NCI-H510A (cell line): ENCODE measurements around the gene ULK3.

ENCODE experiments used
- DNase-seq: peaks from one replicate; lab custom pipeline; 2025; lab: John Stamatoyannopoulos, UW

ULK3 gene

DNA sequence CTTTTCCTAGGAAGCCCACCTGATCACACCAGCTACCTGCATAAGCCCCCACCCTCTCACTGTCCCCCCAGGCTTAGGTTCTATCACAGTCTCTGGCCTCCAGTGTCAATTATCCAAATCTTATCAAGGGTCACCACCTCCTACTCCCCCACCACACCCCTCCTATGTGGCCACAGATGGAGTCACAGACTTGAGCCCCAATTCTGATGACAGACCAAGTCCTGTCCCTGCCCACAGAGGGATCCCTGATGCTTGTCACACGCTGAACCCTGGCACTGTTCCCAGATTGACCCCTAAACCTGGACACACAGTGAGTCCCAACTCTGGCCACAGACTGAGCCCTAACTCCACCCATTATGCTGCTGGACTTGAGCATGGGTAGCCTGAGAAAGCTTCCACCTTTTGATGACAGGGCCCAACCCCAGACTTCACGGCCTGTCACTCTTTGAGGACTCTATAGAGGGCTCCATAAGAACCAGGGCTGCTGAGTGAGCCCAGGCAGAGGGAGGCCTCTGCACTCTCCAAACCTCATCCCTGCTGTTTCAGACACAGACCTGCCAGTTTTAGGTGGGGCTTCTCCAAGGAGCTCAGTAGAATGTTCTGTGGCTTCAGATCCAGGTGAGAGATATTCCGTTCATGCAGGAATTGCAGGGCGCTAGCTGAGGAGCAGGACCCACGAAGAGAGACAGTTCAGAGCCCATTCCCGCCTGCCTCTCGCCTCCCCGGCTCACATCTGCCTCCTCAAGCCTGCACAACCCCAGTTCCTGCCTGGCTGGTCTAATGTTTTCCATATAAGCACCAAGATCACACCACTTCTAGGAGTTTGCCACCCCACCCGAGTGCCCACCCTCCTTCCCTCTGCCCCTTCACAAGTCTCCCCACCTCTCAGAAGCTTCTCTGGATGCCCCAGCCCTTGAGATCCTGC lies 1.8 kb downstream of the ULK3 start:
- no peak for DNase-seq

DNA sequence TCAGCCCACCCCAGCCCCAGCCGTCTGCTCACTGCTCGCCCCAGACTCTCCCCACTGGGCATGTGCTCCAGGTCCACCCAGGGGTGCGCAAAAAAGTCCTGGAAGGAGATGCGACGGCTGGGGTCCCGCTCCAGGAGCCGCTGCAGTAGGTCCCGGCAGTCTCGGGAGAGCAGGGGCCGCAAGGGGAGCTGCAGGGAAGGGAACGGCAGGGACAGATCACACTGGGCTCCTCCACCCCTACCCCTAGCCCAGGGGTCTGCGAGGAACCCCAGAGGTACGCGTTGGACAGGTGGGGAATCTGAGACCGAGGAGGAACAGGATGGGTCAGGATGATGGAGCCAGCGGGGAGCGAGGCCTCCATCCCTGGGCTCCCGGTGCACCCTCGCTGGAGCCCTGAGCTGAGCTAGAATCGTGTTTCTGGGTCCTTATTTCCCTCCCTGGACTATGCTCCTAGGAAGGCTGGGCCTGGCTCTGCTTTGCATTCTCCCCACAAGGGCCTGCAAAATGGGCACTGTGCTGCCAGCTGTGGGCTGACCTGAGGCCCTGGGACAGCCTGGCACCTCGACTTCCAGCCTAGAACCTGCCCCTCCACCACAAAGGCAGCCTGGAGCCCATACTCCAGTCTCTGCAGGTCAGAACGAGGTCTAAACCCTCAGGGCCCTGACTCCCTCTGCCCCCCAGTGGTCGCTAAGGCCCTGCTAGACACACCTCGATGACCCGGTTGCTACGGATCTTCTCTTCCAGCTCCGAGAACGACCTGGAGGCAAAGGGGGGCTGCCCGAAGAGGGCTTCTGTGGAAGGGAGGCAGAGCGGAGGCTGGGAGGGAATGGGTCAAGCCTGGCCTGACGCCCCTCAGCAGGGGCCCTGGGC lies 3.2 kb downstream of the ULK3 start:
- no peak for DNase-seq

DNA sequence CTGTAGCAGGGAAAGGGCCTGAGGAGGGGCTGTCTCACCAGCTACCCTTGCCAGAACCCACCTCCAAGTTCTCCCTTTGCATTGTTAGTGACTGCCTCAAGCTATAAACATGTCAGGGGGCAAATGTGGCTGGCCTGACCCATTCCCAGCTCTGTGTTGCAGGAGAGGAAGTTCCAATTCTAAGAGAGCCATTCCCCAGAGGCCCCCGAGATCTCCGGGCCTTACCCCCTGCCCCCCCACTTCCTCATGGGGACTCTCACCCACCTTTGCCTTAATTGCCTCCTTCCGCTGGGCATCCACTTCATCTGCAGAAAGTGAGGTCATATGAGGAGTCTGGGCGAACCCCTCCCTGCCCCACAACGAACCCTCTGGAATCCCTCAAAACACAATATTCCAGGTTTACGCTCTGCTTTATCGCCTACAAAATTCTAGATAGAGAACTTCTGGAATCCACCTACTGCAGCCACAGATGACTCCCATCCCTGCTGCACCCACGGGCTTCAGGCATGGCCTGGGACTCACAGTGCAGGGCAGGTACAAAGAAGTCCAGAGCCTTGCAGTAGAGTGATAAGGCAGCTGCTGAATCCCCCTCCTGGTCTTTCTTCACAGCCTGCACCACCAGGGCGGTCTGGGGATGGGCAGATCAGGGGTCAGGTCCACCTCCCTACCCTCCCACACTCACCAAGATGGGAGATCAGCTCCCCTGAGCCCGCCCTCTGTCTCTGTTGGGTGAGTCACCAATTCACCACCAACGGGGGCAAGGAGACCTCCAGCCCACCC lies 4.0 kb downstream of the ULK3 start:
- DNase-seq, result no peak

DNA sequence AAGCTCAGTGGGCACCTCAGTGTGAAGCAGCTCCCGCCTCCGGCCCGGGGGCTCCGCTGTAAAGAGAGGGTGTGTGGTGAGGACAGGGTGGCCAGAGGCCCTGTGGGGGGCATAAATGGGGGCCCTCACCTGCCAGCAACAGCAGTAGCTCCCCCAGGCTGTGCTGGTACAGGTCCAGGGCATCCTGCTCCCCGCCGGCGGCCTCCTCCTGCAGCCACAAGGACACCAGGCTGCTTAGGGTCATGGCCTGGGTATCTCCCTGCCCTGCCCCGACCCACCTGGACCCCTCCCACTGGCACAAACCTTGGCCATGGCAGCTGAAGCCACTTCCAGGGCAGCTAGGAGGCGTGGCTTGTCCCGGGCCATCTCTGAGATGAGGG lies 4.8 kb downstream of the ULK3 start:
- DNase-seq, result no peak

DNA sequence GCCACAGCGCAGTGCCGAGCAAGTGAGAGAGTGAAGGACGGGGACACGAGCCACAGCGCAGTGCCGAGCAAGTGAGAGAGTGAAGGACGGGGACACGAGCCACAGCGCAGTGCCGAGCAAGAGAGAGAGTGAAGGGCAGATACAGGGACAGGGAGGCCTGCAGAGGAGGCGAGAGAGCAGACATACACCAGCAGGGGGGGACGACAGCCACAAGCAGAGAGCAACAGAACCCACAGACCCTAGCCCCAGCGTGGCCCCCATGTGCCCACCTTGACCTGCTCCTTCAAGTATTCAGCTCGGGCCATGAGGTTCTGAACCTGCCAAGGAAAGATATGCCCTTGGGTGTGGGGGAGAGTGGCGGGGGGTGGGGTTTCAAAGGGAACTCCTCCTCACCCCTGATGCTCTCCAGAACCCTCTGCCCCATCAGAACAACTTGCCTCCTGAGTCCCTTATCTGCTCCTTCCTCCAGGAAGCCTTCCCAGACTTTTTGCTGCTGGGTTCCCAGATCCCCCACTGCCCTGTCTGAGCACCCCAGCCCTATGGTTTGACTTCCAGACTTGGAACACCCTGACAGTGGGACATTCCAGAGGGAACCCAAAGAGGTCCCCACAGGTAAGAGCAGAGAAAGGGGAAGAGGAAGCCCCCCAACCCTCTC lies 5.3 kb downstream of the ULK3 start:
- no peak for DNase-seq

DNA sequence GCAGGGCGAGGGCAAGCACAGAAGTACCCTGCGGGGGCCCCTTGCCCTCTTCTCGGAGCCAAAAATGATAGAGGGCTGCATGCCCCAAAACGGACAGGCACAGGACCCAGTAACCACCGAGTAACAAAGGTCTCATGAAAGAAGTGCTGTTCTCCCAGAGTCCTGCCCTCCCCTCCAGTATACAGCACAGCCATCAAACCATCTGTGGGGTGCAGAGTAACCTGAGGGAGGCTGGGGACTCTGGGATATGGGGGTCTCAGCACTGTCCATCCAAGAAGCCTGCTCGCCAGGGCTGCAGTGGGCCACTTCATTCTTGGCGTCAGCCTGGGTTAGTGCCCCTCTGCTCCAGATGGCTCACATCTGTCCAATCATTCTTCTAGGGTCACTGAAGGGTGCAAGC lies 6.1 kb downstream of the ULK3 start:
- DNase-seq, result no peak

DNA sequence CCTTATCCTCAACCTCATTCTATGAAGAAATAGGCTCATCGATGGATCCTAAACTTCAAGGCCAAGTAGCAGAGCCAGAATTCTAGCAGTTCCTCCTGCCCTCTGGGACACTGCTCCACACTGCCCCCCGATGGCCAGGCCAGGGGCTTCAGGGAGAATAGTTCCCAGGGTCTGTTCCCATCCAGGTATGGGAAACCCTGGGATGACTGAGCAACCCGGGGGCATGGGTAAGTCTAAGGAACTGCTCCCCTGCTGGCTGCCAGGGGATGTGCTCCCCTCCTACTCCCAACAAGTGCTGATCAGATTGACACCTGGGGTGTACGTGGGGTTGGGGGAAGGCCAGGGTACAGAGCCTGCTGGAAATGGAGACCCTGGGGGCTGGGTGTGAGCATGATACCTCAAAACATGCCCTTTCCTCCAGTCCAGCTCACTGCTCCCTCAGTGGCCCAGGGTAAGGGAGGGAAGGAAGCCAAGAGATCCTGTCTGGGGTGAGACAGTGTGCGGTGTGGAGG lies 7.6 kb downstream of the ULK3 start:
- DNase-seq, result no peak

DNA sequence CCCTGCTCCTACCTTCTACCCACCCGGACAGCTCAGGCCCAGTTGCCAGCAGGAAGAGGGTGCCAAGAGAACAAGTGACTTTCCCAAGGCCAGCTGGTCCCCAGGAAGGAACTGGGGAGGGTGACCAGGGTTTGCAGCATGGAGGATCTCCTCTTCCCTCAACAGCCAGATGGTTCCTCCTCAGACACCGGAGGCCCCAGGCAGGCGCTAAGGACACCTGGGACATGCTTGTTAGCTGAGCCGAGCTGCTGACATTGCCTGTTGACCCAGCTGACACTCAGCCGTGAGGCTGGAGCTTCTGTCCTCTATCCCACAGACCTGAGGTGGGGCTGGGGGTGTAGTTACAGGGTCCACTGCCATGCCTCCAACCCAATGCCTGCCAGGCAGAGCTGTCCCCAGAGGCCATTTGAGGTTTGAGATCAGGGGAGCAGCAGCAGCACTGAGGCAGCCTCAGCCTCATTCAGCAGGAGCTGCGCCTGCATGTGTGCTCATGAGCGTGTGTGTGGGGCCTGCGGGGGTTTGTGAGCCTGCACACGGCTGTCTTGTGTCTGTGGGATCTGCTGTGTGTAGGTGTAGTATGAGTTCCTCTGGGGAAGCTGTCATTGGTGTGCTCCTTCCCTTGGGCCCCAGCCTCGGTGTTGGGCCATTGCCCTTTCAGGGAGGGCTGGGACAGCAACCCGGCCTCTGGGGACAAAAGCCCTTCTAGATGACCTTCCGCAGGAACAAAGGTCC lies 9.4 kb downstream of the ULK3 start:
- no peak for DNase-seq

DNA sequence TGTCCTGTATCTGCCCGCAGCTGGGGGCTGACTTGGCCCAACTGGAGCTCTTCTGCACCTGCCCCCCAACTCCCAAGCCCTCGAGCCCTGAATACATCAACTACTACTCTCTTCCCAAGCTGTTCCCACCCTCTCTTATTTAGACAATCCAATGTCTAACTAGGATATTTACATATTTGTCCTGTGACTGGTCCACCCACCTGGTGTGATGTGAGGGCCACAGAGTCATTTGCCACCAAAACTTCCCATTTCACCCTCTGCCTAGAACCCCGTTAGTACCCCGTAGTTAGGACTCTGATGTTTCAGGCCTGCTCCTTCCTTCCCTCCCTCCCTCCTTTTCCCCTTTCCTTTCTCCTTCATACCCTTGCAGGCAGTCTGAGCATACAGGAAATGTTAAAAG lies 10.1 kb downstream of the ULK3 start:
- no peak for DNase-seq

DNA sequence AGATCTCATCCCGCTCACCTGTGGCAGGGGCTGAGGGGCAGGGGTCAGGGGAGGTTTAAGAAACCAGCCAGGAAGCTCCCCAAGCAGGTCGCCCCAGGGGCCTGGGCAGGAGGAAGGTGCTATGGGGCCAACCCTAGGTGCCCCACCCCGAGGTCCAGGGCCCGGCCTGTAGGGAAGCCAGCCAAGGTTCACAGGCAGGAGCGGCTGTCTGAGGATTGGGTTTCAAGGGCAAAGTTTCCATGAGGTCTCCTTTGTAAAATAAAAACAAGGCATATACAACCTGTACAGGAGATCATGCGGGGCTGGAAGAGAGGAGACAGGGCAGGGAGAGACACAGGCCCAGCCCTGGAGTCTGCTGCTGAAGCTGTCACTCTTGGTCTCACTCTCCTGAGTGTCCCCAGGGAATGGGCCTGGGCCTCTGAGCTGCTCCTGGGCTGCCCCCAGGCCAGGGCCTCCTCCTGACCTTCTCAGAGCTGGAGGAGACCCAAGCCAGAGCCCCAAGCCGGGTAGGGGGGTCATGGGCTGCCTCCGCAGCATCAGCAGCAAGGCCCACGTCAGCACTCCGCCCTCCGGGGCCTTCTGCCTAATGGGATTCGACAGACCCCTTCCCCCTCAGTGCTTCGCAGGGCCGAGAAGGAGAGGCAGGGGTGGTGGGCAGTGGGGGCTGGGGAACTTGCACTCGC lies 11.0 kb downstream of the ULK3 start:
- no peak for DNase-seq

DNA sequence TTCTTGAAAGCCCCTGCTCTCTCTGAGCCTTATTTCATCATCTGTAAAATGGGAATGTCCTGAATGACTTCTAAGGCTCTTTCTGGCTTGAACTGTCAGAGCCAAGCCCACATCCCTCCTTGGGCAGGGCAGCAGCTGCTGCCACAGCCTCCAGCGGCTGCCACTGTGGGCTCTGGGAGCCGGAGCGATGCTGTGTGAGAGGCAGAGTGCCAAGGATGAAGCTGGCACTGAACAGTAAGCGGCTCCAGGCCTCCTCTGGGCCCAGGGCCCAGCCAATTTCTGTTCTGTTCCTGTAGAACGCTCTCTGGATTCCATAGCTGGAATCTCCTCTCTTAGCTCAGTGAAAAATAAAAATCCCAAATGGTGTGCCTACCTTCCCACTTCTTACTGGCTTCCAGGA lies 12.1 kb downstream of the ULK3 start:
- no peak for DNase-seq

DNA sequence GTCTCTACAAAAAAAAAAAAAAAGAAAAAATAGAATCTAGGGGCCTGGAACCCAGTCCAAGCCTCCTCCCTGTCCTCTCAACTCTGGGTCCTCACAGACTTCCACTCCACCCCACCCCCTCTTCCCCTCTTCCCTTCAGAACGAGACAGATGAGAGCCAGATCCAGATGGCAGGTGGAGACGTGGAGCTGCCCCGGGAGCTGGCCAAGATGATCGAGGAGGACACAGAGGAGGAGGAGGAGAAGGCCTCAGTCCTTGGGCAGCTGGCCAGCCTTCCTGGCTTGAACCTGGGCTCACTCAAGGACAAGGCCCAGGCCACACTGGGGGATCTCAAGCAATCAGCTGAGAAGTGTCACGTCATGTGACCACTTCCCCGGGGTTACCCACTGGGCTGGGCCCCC lies 13.0 kb downstream of the ULK3 start:
- no peak for DNase-seq

DNA sequence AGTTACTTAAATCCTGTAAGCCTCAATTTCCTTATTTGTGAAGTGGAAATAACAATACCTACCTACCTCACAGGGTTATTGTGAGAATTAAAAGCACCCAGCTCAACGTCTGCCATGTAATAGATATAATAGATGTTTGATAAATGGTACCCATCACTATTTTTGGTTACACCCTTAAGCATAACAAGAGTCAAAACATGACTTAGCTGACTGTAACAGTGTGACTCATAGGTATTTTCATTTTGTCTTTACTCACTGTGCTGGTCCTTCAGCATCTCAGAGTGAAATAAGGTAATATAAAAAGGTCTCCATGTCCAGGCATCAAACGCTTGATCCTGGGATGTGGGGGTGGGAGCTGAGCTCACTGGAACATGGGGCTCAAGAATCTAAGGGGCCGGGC lies 13.5 kb downstream of the ULK3 start:
- no peak for DNase-seq

DNA sequence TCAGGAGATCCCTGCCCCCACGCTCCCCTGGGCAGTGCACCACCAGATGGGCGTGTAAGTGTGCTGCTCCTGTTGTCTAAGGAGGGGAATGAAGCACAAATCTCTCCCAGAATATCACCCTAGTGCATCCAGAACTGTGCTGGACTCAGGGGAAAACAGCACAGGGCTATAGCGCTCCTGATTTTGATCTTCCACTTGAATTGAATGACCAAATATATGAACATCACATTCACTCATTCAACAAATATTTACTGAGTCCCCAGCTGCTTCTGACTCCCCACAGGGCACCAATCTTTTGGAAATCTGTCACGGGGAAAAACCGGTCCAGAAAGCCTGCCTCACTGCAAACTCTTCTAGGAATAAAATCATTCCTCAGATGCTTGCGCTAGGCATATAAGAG lies 14.1 kb downstream of the ULK3 start:
- DNase-seq, result no peak

DNA sequence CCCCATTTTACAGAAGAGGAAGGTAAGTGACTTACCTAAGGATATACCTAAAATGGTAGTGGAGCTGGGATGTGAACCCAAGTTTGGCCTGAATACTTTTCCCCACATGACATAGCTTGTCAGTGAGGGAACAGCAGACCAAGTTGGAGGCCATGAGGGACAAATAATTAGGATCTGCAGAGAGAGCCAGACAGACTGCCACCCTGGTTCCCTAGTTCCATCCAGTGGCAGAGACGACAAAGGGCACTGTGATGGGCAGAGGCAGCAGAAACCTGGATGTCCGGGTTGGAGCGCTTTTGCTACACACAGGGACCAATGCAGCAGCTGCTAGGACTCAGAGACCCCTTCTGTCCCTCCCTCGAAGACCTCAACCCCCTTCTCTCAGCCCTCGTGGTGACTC lies 15.3 kb downstream of the ULK3 start:
- DNase-seq, result no peak

DNA sequence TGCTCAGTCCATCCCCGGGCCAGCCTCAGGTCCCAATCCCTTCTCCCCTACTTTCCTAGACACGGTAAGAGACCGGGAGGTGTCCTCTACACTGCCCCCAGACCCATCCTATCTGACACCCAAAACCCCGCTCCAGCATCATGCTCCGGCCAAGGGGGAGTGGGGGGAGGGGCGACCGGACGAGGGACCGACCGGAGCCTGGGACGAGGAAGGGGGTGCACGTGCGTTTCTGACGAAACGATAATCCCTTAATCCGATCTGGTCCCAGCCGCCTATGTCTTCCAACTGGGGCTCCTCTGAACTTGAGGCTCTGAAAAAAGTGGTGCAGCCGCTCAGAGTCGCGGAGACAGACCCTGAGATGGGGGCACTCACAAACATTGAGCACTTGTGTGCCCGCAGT lies 16.0 kb downstream of the ULK3 start:
- no peak for DNase-seq

DNA sequence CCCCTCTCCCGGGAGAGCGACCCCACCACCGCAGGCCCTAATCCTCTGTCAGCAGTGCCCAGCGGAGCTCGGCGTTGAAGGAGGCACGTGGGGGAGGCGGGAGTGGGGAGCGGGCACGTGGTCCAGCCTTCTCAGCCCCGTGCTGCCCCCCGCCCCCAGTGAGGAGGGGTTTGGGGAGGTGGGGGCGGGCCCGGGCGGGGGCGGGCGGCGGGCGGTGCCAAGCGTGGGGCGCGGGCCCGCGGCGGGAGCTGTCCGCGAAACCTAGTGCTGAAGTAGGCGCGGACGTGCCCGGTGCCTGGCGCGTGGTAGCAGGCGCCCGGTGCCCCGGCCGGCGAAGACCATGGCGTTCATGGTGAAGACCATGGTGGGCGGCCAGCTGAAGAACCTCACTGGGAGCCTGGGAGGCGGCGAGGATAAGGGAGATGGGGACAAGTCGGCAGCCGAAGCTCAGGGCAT lies 16.6 kb downstream of the ULK3 start, which contains the start of gene CPLX3:
CPLX3 (plus strand) TSS at position 264 of the 456 bp plus-strand sequence; CDS start at position 341, 77 bp downstream.
- DNase-seq, result no peak

DNA sequence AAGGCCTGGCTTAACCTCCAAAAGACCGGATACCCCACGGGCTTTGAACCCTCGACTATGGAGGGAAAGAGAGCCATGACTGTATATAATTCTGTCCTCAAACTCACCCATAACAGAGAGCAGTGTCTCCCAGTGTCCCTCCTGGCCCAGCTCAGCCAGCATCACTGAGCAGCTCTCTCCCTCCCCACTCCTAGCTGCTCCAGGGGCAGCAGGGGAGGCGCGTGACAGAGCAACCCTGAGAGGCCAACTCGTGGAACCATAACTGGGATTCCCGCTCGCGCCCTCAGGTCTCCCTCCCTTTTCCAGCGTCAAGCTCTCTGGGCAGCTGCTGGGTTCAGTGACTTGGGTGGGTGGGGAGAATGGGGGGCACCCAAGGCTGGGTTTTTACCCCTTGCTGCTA lies 17.1 kb downstream of the ULK3 start:
- no peak for DNase-seq

DNA sequence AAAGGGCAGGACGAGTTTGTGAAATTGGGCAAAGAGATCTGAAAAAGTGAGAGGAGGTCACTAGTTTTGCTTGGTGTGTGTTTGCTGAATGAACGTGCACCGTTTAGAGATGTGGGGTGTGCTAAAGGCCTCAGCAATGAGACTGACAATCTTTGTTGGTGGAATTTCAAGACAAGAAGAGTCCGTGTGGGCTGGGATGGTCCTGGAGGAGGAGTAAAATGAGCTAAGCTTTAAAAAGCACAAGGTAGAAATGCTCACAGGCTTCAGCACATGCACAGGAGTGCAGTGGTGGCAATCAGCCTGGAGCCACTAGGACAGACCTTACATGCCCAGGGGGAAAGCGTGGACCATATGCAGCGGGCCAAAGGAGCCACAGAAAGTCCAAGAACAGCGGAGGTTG lies 18.0 kb downstream of the ULK3 start:
- DNase-seq, result no peak

DNA sequence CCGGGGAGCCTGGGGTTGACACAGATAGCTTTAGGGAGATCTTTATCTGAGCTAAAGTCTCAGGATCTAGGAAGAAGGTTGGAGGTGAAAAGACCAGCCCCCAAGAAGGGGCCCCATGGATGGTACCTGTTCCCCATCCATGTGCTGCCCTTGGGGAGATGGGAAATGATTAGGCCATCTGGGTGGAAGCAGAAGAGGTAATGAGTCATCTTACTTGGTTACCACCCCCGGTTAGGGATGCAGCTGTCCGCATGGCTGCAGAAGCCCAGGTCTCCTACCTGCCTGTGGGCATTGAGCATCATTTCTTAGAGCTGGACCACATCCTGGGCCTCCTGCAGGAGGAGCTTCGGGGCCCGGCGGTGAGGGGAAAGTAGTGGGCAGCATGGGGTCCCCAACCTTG lies 19.6 kb downstream of the ULK3 start:
- DNase-seq, result no peak
